HFFc6 (cell line): ENCODE measurements around the gene OR1I1. TPM values are rescaled to one million over a fixed set of nuclear protein-coding genes. Genes with fewer than 3 reads are reported as not detected.

Experiments
- DNase-seq: peaks from one replicate; pipeline ENCODE4 v3.0.0-alpha.2; 2018
- H3K27ac Mint-ChIP-seq: 2 replicates; pipeline ENCODE4 v1.8.0; 2020; ENCODE audit warnings: mild to moderate bottlenecking, mixed read lengths
- H3K27me3 Mint-ChIP-seq: 2 replicates; pipeline ENCODE4 v1.8.0; 2021; ENCODE audit warnings: mild to moderate bottlenecking, moderate library complexity, mixed read lengths; ENCODE audit not compliant: insufficient read depth
- H3K36me3 Mint-ChIP-seq: 2 replicates; pipeline ENCODE4 v1.8.0; 2021; ENCODE audit warnings: low read depth, mixed read lengths
- H3K4me1 Mint-ChIP-seq: 2 replicates; pipeline ENCODE4 v1.8.0; 2020; ENCODE audit warnings: low read depth, mixed read lengths
- H3K4me3 Mint-ChIP-seq: 2 replicates; pipeline ENCODE4 v1.8.0; 2020; ENCODE audit warnings: mild to moderate bottlenecking, moderate library complexity, mixed read lengths
- H3K9me3 Mint-ChIP-seq: 2 replicates; pipeline ENCODE4 v1.8.0; 2020; ENCODE audit warnings: mild to moderate bottlenecking, mixed read lengths
- total RNA-seq, 6 experiments: library from RNA; stranded (reverse); fragmentation: NEBNext Ultra II Directional; extraction: Animal tissue kit (Norgen Biotek cat#: 25700); gene quantifications; 2 replicates in 1 of 6; 3 replicates in 5 of 6; pipeline ENCODE4 v1.2.3, GENCODE V29; 2021
- TF ChIP-seq, protein P1 (sequence below): fragments of 200-600 bp; sonication (generic); IDR thresholded peaks from 2 replicates; pipeline ENCODE4 v1.5.0; 2021; ENCODE audit warnings: antibody characterized with exemption, mild to moderate bottlenecking

The OR1I1 gene
- total RNA-seq, 6 experiments from 2014 or later = not detected

DNA sequence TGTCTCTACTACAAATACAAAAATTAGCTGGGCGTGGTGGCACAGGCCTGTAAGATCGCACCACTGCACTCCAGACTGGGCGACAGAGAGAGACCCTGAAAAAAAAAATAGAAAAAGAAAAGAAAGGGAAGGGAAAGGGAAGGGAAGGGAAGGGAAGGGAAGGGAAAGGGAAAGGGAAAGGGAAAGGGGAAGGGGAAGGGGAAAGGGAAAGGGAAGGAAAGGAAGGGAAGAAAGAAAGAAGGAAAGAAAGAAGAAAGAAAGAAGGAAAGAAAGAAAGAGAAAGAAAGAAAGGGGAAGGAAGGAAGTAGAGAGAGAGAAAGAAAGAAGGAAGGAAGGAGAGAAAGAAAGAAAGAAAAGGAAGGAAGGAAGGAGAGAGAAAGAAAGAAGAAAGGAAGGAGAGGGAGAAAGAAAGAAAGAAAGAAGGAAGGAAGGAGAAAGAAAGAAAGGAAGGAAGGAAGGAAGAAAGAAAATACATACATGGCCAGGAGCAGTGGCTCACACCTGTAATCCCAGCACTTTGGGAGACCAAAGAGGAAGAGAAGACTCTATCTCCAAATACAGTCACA lies 17.1 kb downstream of the OR1I1 start:
- H3K4me3 Mint-ChIP-seq = no peak overlapping the region
- H3K27me3 Mint-ChIP-seq = peaks cover 10% of the 10 kb centered on the region
- TF ChIP-seq, protein P1, sequence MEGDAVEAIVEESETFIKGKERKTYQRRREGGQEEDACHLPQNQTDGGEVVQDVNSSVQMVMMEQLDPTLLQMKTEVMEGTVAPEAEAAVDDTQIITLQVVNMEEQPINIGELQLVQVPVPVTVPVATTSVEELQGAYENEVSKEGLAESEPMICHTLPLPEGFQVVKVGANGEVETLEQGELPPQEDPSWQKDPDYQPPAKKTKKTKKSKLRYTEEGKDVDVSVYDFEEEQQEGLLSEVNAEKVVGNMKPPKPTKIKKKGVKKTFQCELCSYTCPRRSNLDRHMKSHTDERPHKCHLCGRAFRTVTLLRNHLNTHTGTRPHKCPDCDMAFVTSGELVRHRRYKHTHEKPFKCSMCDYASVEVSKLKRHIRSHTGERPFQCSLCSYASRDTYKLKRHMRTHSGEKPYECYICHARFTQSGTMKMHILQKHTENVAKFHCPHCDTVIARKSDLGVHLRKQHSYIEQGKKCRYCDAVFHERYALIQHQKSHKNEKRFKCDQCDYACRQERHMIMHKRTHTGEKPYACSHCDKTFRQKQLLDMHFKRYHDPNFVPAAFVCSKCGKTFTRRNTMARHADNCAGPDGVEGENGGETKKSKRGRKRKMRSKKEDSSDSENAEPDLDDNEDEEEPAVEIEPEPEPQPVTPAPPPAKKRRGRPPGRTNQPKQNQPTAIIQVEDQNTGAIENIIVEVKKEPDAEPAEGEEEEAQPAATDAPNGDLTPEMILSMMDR = no peak
- H3K9me3 Mint-ChIP-seq = peaks cover 9% of the 10 kb centered on the region
- no peaks in the 10 kb centered on the region for H3K4me1 Mint-ChIP-seq
- peaks cover 6% of the 10 kb centered on the region; the same call in 1 of the 2 replicates for H3K36me3 Mint-ChIP-seq
- DNase-seq = no peak
- H3K27ac Mint-ChIP-seq = no peak overlapping the region

DNA sequence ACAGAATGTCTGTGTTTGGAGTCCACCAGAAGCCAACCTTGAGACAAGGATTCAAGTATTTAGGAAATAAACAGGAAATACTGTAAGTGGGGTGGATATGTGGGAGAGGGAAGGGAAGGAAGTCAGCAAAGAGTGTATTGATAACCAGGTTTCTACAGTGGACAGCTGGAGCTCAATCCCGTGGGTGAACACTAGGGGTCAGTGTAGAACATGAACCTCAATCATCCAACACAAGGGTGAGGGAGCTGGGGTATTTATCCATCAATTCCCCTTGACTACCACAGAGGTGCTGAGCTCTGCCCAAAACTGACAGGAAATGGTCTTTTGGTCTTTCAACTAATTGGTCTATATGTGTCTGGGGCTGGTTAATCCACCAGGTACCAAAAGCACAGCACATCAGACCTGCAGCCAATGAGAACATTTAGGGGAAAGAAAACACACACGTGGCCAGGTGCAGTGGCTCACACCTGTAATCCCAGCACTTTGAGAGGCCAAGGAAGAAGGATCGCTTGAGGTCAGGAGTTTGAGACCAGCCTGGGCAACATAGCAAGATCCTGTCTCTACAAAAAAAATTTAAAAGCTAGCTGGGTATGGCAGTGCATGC lies 19.6 kb downstream of the OR1I1 start:
- Mint-ChIP-seq H3K27ac (no peak overlapping the region), H3K27me3 (peaks cover 9% of the 10 kb centered on the region), H3K36me3 (peaks cover 6% of the 10 kb centered on the region), H3K9me3 (peaks cover 18% of the 10 kb centered on the region), H3K4me1 (peaks cover 3% of the 10 kb centered on the region), H3K4me3 (no peak overlapping the region)
- peak; percentile 25 for DNase-seq
- TF ChIP-seq, protein P1 = peak; percentile 85

DNA sequence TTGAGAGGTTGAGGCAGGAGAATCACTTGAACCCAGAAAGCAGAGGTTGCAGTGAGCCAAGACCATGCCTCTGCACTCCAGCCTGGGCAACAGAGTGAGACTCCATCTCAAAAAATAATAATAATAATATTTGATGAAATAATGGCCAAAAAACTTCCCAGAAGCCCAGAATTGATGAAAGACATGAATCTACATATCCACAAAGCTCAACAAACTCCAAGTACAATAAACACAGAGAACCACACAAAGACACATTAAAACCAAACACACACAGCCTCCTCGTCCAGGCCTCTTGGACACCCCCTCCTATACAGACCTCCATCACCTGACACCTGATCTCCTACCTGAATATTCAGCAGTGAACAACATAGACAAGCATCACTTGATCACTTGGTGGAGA lies 22.0 kb downstream of the OR1I1 start:
- no peak overlapping the region for H3K27ac Mint-ChIP-seq
- no peak for DNase-seq

DNA sequence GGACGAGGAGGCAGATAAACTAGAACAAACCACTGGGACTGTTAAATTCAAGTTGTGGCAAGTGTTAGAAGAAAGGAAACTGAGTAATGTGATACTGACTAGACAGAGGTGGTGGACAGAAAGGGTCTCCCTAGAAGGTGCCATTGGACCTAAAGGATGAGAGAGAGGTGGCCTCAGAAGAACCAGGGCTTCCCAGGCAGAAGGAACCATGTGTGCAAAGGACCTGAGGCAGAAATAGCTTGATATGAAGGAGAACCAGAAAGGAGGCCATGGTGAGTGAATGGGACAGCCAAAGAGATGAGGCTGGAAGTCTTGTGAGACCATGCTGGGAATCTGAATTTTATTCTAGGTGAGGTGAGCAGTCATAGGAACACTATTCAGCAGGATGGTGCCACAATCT lies 22.4 kb downstream of the OR1I1 start:
- DNase-seq = no peak
- Mint-ChIP-seq H3K4me3 (no peak overlapping the region), H3K9me3 (peaks cover 18% of the 10 kb centered on the region)

More for the DNA sequence above, 22.0 kb downstream of the OR1I1 start:
- peaks cover 6% of the 10 kb centered on the region for H3K27me3 Mint-ChIP-seq
- H3K4me1 Mint-ChIP-seq = peaks cover 17% of the 10 kb centered on the region
- no peak overlapping the region for H3K4me3 Mint-ChIP-seq
- TF ChIP-seq, protein P1 = no peak
- H3K36me3 Mint-ChIP-seq = peaks cover 6% of the 10 kb centered on the region
- peaks cover 18% of the 10 kb centered on the region for H3K9me3 Mint-ChIP-seq

DNA sequence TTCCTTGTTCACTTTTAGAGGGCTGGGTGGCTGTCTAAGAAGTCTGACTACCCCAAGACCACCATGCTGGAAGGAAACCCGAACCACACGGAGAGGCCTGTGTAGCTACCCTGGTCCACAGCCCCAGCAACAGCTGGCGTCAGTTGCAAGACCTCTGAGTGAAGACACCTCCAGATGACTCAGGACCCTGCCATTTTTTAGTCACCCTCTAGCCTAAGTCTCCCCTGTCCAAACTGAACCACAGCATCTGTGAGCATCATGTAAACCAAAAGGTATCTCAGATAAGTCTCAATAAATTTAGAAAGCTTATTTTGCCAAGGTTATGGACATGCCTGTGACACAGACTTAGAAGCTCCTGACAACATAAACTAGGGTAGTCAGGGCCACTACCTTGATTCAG lies 23.0 kb downstream of the OR1I1 start:
- H3K4me3 Mint-ChIP-seq = no peak overlapping the region
- peaks cover 17% of the 10 kb centered on the region for H3K4me1 Mint-ChIP-seq

More for the DNA sequence above, 22.4 kb downstream of the OR1I1 start:
- Mint-ChIP-seq H3K4me1 (peaks cover 17% of the 10 kb centered on the region), H3K36me3 (peaks cover 6% of the 10 kb centered on the region), H3K27me3 (peaks cover 6% of the 10 kb centered on the region), H3K27ac (no peak overlapping the region)
- TF ChIP-seq, protein P1 = no peak

More for the DNA sequence above, 23.0 kb downstream of the OR1I1 start:
- H3K36me3 Mint-ChIP-seq = peaks cover 6% of the 10 kb centered on the region
- peaks cover 18% of the 10 kb centered on the region for H3K9me3 Mint-ChIP-seq
- H3K27me3 Mint-ChIP-seq = peaks cover 6% of the 10 kb centered on the region
- DNase-seq = no peak
- TF ChIP-seq, protein P1 = no peak
- no peak overlapping the region for H3K27ac Mint-ChIP-seq
